ENCODE data around the gene DDX25. TPM values are rescaled to one million over a fixed set of nuclear protein-coding genes. Genes with fewer than 3 reads are reported as not detected.
A peak's percentile ranks its signal among the peaks of the same experiment; 100 is the strongest.

The DDX25 gene
- total and polyA plus RNA-seq, 2 of the 8 experiments (the other 6 are each of a cell fraction or from before 2014, with no cell fraction given), result 17.6 to 17.9 TPM

- no peak overlapping the region for H2AFZ ChIP-seq (ENCODE audit: low read length)
- no peak overlapping the region for H3K23ac ChIP-seq (ENCODE audit: insufficient read length)
- ChIA-PET POLR2A (ENCODE audit: partially characterized antibody) (no interaction called here), CTCF (ENCODE audit: partially characterized antibody) (interaction anchor here (5.6 to 6.9 kb wide), 2 partner anchors 13 to 114 kb away, joined by 32 to 65 read pairs; partner anchors contain the start of gene CDON)
- H3K27me3 ChIP-seq (replicated peaks in 1 of 4; ENCODE audit: control insufficient read depth in 3 of 4, extremely low read depth in 1 of 4, insufficient read depth in 3 of 4, low read length in 3 of 4), result no peaks in the 10 kb centered on the region
- H2BK20ac ChIP-seq (ENCODE audit: low read length), result no peak overlapping the region
- no peaks in the 10 kb centered on the region for H3K36me3 ChIP-seq (ENCODE audit: control insufficient read depth in 2 of 4, insufficient read depth in 4 of 4, low read length in 3 of 4)
- H3K56ac ChIP-seq (replicated peaks; ENCODE audit: insufficient read length, low read depth, low read length), result no peak overlapping the region
- no peak overlapping the region for H3K27ac ChIP-seq (ENCODE audit: low read depth, low read length)
- H3K4me3 ChIP-seq (ENCODE audit: extremely low read depth in 1 of 4, insufficient read depth in 2 of 4, low read depth in 3 of 4, low read length in 4 of 4), result no peak overlapping the region
- peaks cover 0 to 4% (median under 1%) of the 10 kb centered on the region in 4 experiments; a peak in 6 of 7 replicates for H3K4me1 ChIP-seq (replicated peaks in 1 of 4; ENCODE audit: control insufficient read depth in 3 of 4, insufficient read depth in 4 of 4, low read length in 3 of 4)
- H4K8ac ChIP-seq (ENCODE audit: extremely low read depth, insufficient read depth, low read length), result no peak overlapping the region
- H2BK120ac ChIP-seq (replicated peaks; ENCODE audit: low read depth, low read length), result no peak overlapping the region
- H3K79me2 ChIP-seq (ENCODE audit: control insufficient read depth in 1 of 2, insufficient read depth in 2 of 2, low read length in 2 of 2), result no peaks in the 10 kb centered on the region
- H3K23me2 ChIP-seq (ENCODE audit: low read depth, low read length), result no peaks in the 10 kb centered on the region
- no peak overlapping the region for H2BK15ac ChIP-seq (ENCODE audit: low read length)
- no peaks in the 10 kb centered on the region for H3K79me1 ChIP-seq (ENCODE audit: low read depth, low read length)
- no peak overlapping the region for H3K9ac ChIP-seq (replicated peaks in 1 of 4; ENCODE audit: extremely low read depth in 1 of 4, low read depth in 3 of 4, low read length in 3 of 4)
- H4K5ac ChIP-seq (ENCODE audit: insufficient read length, low read depth, low read length), result no peak overlapping the region
- H2BK5ac ChIP-seq (ENCODE audit: low read depth, low read length), result no peak overlapping the region
- no peak for DNase-seq (ENCODE audit: low read depth in 1 of 2, low spot score in 2 of 2)
- H3K4ac ChIP-seq (replicated peaks; ENCODE audit: insufficient read length, low read depth, low read length), result peak overlapping the region; percentile 7
- H4K91ac ChIP-seq (replicated peaks; ENCODE audit: insufficient read length, low read length), result no peak overlapping the region
- no peak overlapping the region for H3K18ac ChIP-seq (ENCODE audit: extremely low read depth, low read length)
- no peak overlapping the region for H3K4me2 ChIP-seq (ENCODE audit: insufficient read depth in 1 of 2, low read depth in 2 of 2, low read length in 2 of 2)
- no peak overlapping the region for H3K14ac ChIP-seq (ENCODE audit: insufficient read length)
- no peak overlapping the region for H2BK12ac ChIP-seq (ENCODE audit: low read depth, low read length)
- TF ChIP-seq SP4 (IDR thresholded peaks at IDR 0.05; ENCODE audit: low read length) (no peak), RBBP5 (IDR thresholded peaks at IDR 0.05; ENCODE audit: borderline replicate concordance, low read depth, low read length) (no peak), POLR2AphosphoS5 (IDR thresholded peaks at IDR 0.05; ENCODE audit: low read depth, low read length) (no peak), NANOG (IDR thresholded peaks at IDR 0.05; ENCODE audit: insufficient read depth, low read depth, low read length, poor library complexity, severe bottlenecking) (no peak)
- H2AK5ac ChIP-seq (ENCODE audit: low read depth, low read length), result no peak overlapping the region
- no peak for FAIRE-seq
- no peaks in the 10 kb centered on the region for H3K9me3 ChIP-seq (ENCODE audit: insufficient read depth in 2 of 2, low read depth in 1 of 2, low read length in 1 of 2)
- H4K20me1 ChIP-seq (replicated peaks in 1 of 2; ENCODE audit: control insufficient read depth in 1 of 2, insufficient read depth in 2 of 2, low read length in 2 of 2), result no peaks in the 10 kb centered on the region
- WGBS, 2 experiments (ENCODE audit: extremely low coverage in 1 of 2, insufficient coverage in 1 of 2, insufficient read length in 1 of 2, insufficient replicate concordance in 2 of 2, low coverage in 1 of 2, low lambda C conversion rate in 2 of 2, missing lambda C conversion rate in 1 of 2), result 96% methylated on average over 14 of the region's 14 CpGs; no CpG with 5 or more reads in 1 of the 2 experiments
Measured at GRCh38 chr11:125946712-125947418, 42.6 kb downstream of the DDX25 start.
